Kidney (tissue), 14 donors: ENCODE measurements around the gene NHSL2. TPM values are rescaled to one million over a fixed set of nuclear protein-coding genes. Genes with fewer than 3 reads are reported as not detected.

Experiments
- DNase-seq, 5 donors: peaks; one replicate each; pipeline ENCODE4 v3.0.0-alpha.2; 2013 to 2020
- FAIRE-seq: peaks from 2 replicates; lab custom pipeline; 2012; peaks lifted over from hg19 to GRCh38; lab: Jason Lieb, UNC
- H3K27ac ChIP-seq, 2 donors: one replicate each; pipeline ENCODE4 v1.7.0; 2013; ENCODE audit warnings: low read depth in 2 of 2, low read length in 2 of 2, inconsistent platforms in 1 of 2
- H3K27me3 ChIP-seq: one replicate; pipeline ENCODE4 v1.7.1; 2013; ENCODE audit warnings: low read length, inconsistent platforms; ENCODE audit not compliant: control insufficient read depth, insufficient read depth
- H3K36me3 ChIP-seq, 3 donors: one replicate each; pipeline versions ENCODE4 v1.7.0 to v1.7.1; 2013; ENCODE audit warnings: low read length in 3 of 3, control low read depth in 1 of 3, inconsistent platforms in 1 of 3; ENCODE audit not compliant: insufficient read depth in 3 of 3, control insufficient read depth in 2 of 3
- H3K4me1 ChIP-seq, 3 donors: one replicate each; pipeline versions ENCODE4 v1.7.0 to v1.7.1; 2013; ENCODE audit warnings: low read length in 3 of 3, inconsistent platforms in 1 of 3, low read depth in 1 of 3; ENCODE audit not compliant: control insufficient read depth in 2 of 3, insufficient read depth in 2 of 3
- H3K4me3 ChIP-seq, 3 donors: one replicate each; pipeline versions ENCODE4 v1.7.0 to v1.8.1; 2013; ENCODE audit warnings: low read length in 3 of 3, control low read depth in 1 of 3, inconsistent platforms in 1 of 3
- H3K9ac ChIP-seq, 3 donors: one replicate each; pipeline versions ENCODE4 v1.7.0 to v1.7.1; 2013; ENCODE audit warnings: low read length in 3 of 3, control low read depth in 1 of 3, inconsistent platforms in 1 of 3
- H3K9me3 ChIP-seq, 3 donors: one replicate each; pipeline versions ENCODE4 v1.7.0 to v1.7.1; 2013; ENCODE audit warnings: low read length in 3 of 3, control low read depth in 1 of 3, inconsistent platforms in 1 of 3; ENCODE audit not compliant: control insufficient read depth in 2 of 3, insufficient read depth in 1 of 3
- CTCF ChIP-seq: IDR thresholded peaks from 3 replicates; pipeline ENCODE4 v1.5.1; 2012; ENCODE audit warnings: mild to moderate bottlenecking, moderate library complexity, borderline replicate concordance; ENCODE audit not compliant: insufficient read depth; ENCODE audit errors: extremely low read depth
- intact Hi-C: fragments of 100-400 bp; cut with DNase I; formaldehyde crosslinking; loops from one replicate; pipeline ENCODE4 v1.11.1; 2022
- polyA plus RNA-seq: library from polyadenylated mRNA; stranded (reverse); fragments of 350-450 nt; fragmentation: Illumina TruSeq; extraction: RNeasy Lipid Tissue Mini Kit (QIAGEN cat#74804); gene quantifications from one replicate; pipeline ENCODE4 v1.2.3, GENCODE V29; 2014; ENCODE audit warnings: low read depth, low replicate concordance; ENCODE audit not compliant: insufficient read depth
- total RNA-seq: library from RNA; stranded (reverse); fragmentation: NEBNext Ultra II Directional; extraction: Animal tissue kit (Norgen Biotek cat#: 25700); gene quantifications from one replicate; pipeline ENCODE4 v1.2.1, GENCODE V29; 2021
- donor health status: control.
- donor health status: control.
- donor health status: control.
- donor health status: control.
- donor health status: control.
- donor health status: DM: yes; HTN: yes; CAD: no.
- donor health status: Normal renal cell carcinoma (clear cell type).

NHSL2 gene
- total and polyA plus RNA-seq, 2 donors from 2014 or later, result 1.3 to 10.8 TPM

DNA sequence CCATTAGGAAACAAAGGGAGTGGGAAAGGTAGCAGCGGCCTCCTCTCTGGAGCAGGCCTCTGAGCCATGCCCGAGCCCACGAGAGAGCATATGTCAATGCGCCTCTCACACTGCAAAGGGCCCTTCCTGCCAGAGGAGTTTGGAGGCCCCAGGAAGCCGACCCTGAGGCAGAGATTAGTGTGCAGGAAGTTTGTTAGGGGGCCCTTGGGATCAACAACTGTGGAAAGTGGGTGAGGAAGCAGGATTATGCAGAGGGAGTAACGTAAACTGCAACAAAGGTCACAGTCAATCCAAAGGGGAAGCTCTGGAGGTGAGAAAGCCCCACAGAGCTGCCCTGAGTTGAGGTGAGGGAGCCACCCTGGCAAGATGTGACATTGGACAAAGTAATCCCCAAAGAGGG, 203.7 kb downstream of the NHSL2 start:
- no peaks in the 10 kb centered on the region for H3K4me1 ChIP-seq
- H3K4me3 ChIP-seq, result no peak overlapping the region
- DNase-seq (no peak), FAIRE-seq (no peak)
- intact Hi-C loops, result no loop called here
- no peaks in the 10 kb centered on the region for H3K9me3 ChIP-seq
- peaks cover 3% of the 10 kb centered on the region for H3K27me3 ChIP-seq
- H3K27ac ChIP-seq, result no peak overlapping the region
- H3K9ac ChIP-seq, result no peak overlapping the region
- no peak for TF ChIP-seq CTCF
- H3K36me3 ChIP-seq, result no peaks in the 10 kb centered on the region

- H3K9ac ChIP-seq, result no peak overlapping the region
- no peaks in the 10 kb centered on the region for H3K36me3 ChIP-seq
- H3K27ac ChIP-seq, result no peak overlapping the region
- DNase-seq, result no peak
- H3K4me3 ChIP-seq, result no peak overlapping the region
- TF ChIP-seq CTCF, result no peak
- H3K27me3 ChIP-seq, result peaks cover 3% of the 10 kb centered on the region
- intact Hi-C loops, result no loop called here
- FAIRE-seq, result no peak
- no peaks in the 10 kb centered on the region for H3K4me1 ChIP-seq
- H3K9me3 ChIP-seq, result no peaks in the 10 kb centered on the region
These were observed 204.2 kb downstream of the NHSL2 start for GRCh38 chrX:72114807-72115206.

- Histone ChIP-seq H3K9me3 (no peaks in the 10 kb centered on the region), H3K9ac (no peak overlapping the region), H3K36me3 (no peaks in the 10 kb centered on the region), H3K4me3 (no peak overlapping the region), H3K27ac (no peak overlapping the region), H3K27me3 (peaks cover 3% of the 10 kb centered on the region), H3K4me1 (no peaks in the 10 kb centered on the region)
- intact Hi-C loops, result no loop called here
- no peak for TF ChIP-seq CTCF
- FAIRE-seq (no peak), DNase-seq (peak in 2 of 5 donors; percentile 32 to 47)
These were observed 204.7 kb downstream of the NHSL2 start for GRCh38 chrX:72115380-72115779.

DNA sequence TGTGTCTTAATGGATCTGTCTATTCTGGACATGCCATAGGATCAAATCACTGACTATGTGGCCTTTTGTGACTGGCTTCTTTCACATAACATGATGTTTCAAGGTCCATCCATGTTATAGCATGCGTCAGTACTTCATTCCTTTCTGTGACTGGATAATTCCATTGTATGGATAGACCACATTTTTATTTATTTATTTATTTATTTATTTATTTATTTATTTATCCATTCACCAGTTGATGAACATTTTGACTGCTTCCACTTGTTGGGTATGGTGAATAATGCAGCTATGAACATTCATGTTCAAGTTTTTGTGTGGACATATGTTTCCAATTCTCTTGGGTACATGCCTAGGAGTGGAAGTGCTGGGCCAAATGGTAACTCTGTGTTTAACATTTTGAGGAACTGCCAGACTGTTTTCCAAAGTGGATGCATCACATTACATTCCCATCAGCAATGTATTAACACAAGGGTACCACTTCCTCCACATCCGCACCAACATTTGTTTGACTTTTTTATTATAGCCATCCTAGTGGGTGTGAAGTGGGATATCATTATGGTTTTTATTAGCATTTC, 207.1 kb downstream of the NHSL2 start:
- FAIRE-seq (peak; percentile 25), DNase-seq (no peak)
- Histone ChIP-seq H3K9me3 (no peaks in the 10 kb centered on the region), H3K9ac (no peak overlapping the region), H3K4me1 (peaks cover 0 to 7% (median 4%) of the 10 kb centered on the region in 3 donors), H3K27me3 (no peaks in the 10 kb centered on the region), H3K27ac (no peak overlapping the region), H3K36me3 (no peaks in the 10 kb centered on the region), H3K4me3 (no peak overlapping the region)
- intact Hi-C loops, result no loop called here
- no peak for TF ChIP-seq CTCF
